Measurements from ENCODE around the gene HTR1E. TPM values are rescaled to one million over a fixed set of nuclear protein-coding genes. Genes with fewer than 3 reads are reported as not detected.

The HTR1E gene
- total and polyA plus RNA-seq, 2 donors (not counting 1 experiment from before 2014, with no cell fraction given): not detected

- H3K9me3 ChIP-seq (ENCODE audit: control extremely low read depth in 1 of 3, control insufficient read depth in 2 of 3, insufficient read depth in 1 of 3, low read length in 2 of 3): no peaks in the 10 kb centered on the region
- H3K4me3 Mint-ChIP-seq: peak overlapping the region; percentile 74
- ATAC-seq (ENCODE audit: low read depth) (peak; percentile 72), DNase-seq (peak; percentile 20)
- H3K27ac Mint-ChIP-seq: peak overlapping the region; percentile 84
- H3K9ac ChIP-seq (ENCODE audit: low read length): peak overlapping the region; percentile 62
- H3K4me2 ChIP-seq (replicated peaks; ENCODE audit: low read depth, low read length, poor library complexity, severe bottlenecking): peak overlapping the region; percentile 71
- H3K36me3 ChIP-seq (replicated peaks in 1 of 2; ENCODE audit: control extremely low read depth in 1 of 2, control insufficient read depth in 1 of 2, extremely low read depth in 1 of 2, insufficient read depth in 2 of 2, low read length in 1 of 2): no peaks in the 10 kb centered on the region
- TF ChIP-seq CTCF (IDR thresholded peaks at IDR 0.05) (no peak), EZH2 (IDR thresholded peaks at IDR 0.05; ENCODE audit: borderline replicate concordance, insufficient read depth, low read depth, low read length, poor library complexity, severe bottlenecking) (no peak)
- ChIA-PET CTCF (interaction anchor here (1.0 to 2.0 kb wide), 3 partner anchors 9 to 13 kb away, joined by 3 to 9 read pairs (median 3); no protein-coding TSS in a partner anchor), POLR2A (interaction anchor here (0.6 kb wide), 1 partner anchor 8 kb away, joined by 3 read pairs; no protein-coding TSS in a partner anchor)
- H3K4me1 Mint-ChIP-seq: peaks cover 42% of the 10 kb centered on the region
- peak overlapping the region in 3 of 5 experiments; percentile 1 to 52 (median 16) for H3K4me3 ChIP-seq (ENCODE audit: control extremely low read depth in 1 of 5, extremely low read depth in 1 of 5, insufficient read depth in 1 of 5, low read depth in 2 of 5, low read length in 4 of 5)
- H3K9me3 Mint-ChIP-seq (ENCODE audit: insufficient read depth): no peaks in the 10 kb centered on the region
- no peaks in the 10 kb centered on the region for H3K27me3 ChIP-seq (replicated peaks in 1 of 4; ENCODE audit: control extremely low read depth in 1 of 4, control insufficient read depth in 3 of 4, insufficient read depth in 4 of 4, low read length in 3 of 4)
- no peaks in the 10 kb centered on the region for H3K79me2 ChIP-seq (ENCODE audit: control insufficient read depth, insufficient read depth, low read length)
- no CpG with 5 or more reads among the region's 3 CpGs for WGBS (ENCODE audit: insufficient coverage)
- peaks cover 23 to 36% of the 10 kb centered on the region in 2 donors for H3K4me1 ChIP-seq (ENCODE audit: control insufficient read depth in 2 of 2, insufficient read depth in 2 of 2, low read length in 2 of 2)
- intact Hi-C loops (cut with micrococcal nuclease): no loop called here
- H4K20me1 ChIP-seq (ENCODE audit: control insufficient read depth, insufficient read depth, low read length, poor library complexity, severe bottlenecking): no peaks in the 10 kb centered on the region
- no peaks in the 10 kb centered on the region for H3K27me3 Mint-ChIP-seq
- peak overlapping the region in 1 of 2 donors; percentile 78 for H3K27ac ChIP-seq (ENCODE audit: low read length in 2 of 2)
- peak overlapping the region; percentile 70 for H2AFZ ChIP-seq (ENCODE audit: insufficient read depth, low read depth, low read length, poor library complexity, severe bottlenecking)
Observed at GRCh38 chr6:87054143-87054833, 117.0 kb downstream of the HTR1E start.

GRCh38 chr6:87059943-87060342 is 122.6 kb downstream of the HTR1E start:
- H3K4me1 Mint-ChIP-seq: peaks cover 11% of the 10 kb centered on the region
- TF ChIP-seq CTCF (IDR thresholded peaks at IDR 0.05) (no peak), EZH2 (IDR thresholded peaks at IDR 0.05; ENCODE audit: borderline replicate concordance, insufficient read depth, low read depth, low read length, poor library complexity, severe bottlenecking) (no peak)
- CTCF ChIA-PET: no interaction called here
- H3K4me3 ChIP-seq (ENCODE audit: control extremely low read depth in 1 of 5, extremely low read depth in 1 of 5, insufficient read depth in 1 of 5, low read depth in 2 of 5, low read length in 4 of 5): no peak overlapping the region
- H3K27me3 Mint-ChIP-seq: no peaks in the 10 kb centered on the region
- H3K36me3 ChIP-seq (replicated peaks in 1 of 2; ENCODE audit: control extremely low read depth in 1 of 2, control insufficient read depth in 1 of 2, extremely low read depth in 1 of 2, insufficient read depth in 2 of 2, low read length in 1 of 2): no peaks in the 10 kb centered on the region
- no peak for DNase-seq
- H3K9ac ChIP-seq (ENCODE audit: low read length): no peak overlapping the region
- no peaks in the 10 kb centered on the region for H3K27me3 ChIP-seq (replicated peaks in 1 of 4; ENCODE audit: control extremely low read depth in 1 of 4, control insufficient read depth in 3 of 4, insufficient read depth in 4 of 4, low read length in 3 of 4)
- no peak overlapping the region for H3K4me3 Mint-ChIP-seq
- WGBS (ENCODE audit: insufficient coverage): 98% methylated on average over 14 of the region's 18 CpGs
- H2AFZ ChIP-seq (ENCODE audit: insufficient read depth, low read depth, low read length, poor library complexity, severe bottlenecking): no peak overlapping the region
- H3K27ac ChIP-seq (ENCODE audit: low read length in 2 of 2): no peak overlapping the region
- POLR2A ChIA-PET: no interaction called here
- H3K4me2 ChIP-seq (replicated peaks; ENCODE audit: low read depth, low read length, poor library complexity, severe bottlenecking): no peak overlapping the region
- H3K79me2 ChIP-seq (ENCODE audit: control insufficient read depth, insufficient read depth, low read length): no peaks in the 10 kb centered on the region
- intact Hi-C loops (cut with micrococcal nuclease): no loop called here
- no peaks in the 10 kb centered on the region for H3K9me3 ChIP-seq (ENCODE audit: control extremely low read depth in 1 of 3, control insufficient read depth in 2 of 3, insufficient read depth in 1 of 3, low read length in 2 of 3)
- H4K20me1 ChIP-seq (ENCODE audit: control insufficient read depth, insufficient read depth, low read length, poor library complexity, severe bottlenecking): no peaks in the 10 kb centered on the region
- ATAC-seq (ENCODE audit: low read depth): no peak
- H3K4me1 ChIP-seq (ENCODE audit: control insufficient read depth in 2 of 2, insufficient read depth in 2 of 2, low read length in 2 of 2): peaks cover 3 to 5% of the 10 kb centered on the region in 2 donors
- H3K27ac Mint-ChIP-seq: no peak overlapping the region
- H3K9me3 Mint-ChIP-seq (ENCODE audit: insufficient read depth): no peaks in the 10 kb centered on the region

Measured in B cell (primary cell).